ELR (cell line): ENCODE results near the gene SVIL.
"Not testable (repeated sequence)": the region's sequence is repeated elsewhere in the genome, so short reads cannot be mapped to it uniquely, and the experiment has no call there.

Experiments used
- DNase-seq: peaks from one replicate; pipeline ENCODE4 v3.0.0-alpha.2; 2015; ENCODE audit warnings: low read depth

Gene SVIL

DNA sequence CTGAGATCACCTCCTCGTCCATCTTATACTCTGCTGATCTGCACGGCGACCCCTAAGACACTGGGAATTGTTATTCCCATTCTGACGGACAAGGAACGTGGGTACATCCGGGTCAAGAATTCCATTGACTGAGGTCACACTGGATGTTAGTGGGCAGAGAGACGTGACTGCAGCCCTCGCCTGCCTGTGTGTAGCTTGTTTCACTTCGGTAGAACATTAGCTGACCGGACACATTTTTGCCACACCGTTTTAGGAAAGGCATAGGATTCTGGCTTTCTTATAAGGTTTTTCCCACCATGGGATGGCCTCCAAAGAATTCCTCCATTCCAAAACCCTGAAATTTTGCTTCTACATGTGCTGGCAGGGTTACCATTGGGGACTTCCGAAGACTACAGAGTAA lies 118.9 kb downstream of the SVIL start:
- DNase-seq: not testable (repeated sequence)

DNA sequence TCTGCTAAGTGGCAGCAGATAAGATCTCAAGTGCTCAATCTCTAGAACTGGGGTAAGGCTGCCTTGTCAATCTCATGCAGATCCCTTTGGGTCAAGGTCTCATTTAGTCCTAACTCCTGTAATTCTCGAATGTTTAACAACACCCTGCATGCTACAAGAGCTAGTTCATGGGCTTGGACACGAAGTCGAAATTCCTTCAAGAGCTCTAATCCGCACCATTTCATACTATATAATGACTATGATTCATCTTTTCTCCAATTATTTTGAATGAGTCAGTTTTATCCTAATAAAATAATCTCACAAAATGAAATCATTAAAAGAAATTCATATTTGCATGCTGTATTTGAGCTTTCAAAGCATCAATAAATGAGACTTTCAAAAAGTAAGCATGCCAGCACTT lies 119.7 kb downstream of the SVIL start:
- DNase-seq: not testable (repeated sequence)

DNA sequence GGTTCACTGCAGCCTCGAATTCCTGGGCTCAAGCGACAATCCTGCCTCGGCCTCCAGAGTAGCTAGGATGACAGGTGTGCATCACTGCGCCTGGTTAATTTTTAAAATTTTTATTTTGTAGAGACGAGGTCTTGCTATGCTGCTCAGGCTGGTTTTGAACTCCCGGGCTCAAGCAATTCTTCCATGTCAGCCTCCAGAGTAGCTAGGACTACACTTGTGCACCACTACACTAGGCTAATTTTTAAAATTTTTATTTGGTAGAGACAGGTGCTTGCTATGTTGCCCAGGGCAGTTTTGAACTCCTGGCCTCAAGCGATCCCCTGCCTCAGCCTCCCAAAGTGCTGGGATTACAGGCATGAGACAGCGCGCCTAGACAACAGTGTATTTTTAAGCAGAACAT lies 120.5 kb downstream of the SVIL start:
- no peak for DNase-seq

DNA sequence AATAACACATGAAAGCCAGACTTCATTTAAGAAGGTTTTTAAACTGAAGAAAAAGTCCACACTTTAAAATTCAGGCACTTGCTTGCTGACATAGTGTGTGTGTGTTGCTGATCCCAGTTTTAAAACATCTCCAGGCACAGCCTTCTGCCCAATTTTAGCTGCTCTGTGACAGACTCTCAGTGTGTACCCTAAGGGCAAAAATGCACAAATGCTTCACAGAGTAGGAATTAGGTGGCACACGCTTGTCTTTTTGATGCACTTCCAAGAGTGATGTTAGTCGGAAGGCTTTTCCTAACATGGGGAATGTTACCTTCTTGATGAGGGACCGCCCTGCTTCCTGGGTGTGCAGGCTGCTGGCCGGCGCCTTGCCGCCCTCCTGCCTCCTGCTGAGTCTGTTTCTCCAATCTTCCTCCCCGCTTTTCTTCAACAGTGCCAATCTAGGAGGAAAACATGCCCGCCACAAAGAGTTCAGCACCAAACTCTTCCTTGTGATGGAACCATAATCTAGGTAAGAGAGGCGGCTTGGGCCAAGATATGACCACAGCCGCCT lies 122.3 kb downstream of the SVIL start:
- DNase-seq: peak; percentile 22

DNA sequence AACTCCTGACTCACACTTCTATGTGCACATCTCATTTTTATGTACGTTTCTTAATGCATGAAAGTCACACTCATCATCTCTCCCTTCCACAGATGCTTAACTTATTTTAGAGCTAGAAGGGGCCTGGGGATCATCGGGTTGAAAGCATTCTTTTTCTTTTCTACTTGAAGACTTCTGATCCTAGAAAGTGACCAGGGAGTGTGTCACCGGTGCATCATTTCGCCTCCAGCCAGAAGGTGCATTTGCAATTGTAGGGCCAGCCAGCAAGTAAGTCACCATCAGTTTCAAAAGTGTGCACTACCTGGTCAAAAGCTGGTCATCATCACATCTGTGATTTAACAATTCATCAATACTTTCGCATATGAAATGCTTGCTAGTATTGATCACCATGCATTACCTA lies 123.0 kb downstream of the SVIL start:
- peak; percentile 57 for DNase-seq

DNA sequence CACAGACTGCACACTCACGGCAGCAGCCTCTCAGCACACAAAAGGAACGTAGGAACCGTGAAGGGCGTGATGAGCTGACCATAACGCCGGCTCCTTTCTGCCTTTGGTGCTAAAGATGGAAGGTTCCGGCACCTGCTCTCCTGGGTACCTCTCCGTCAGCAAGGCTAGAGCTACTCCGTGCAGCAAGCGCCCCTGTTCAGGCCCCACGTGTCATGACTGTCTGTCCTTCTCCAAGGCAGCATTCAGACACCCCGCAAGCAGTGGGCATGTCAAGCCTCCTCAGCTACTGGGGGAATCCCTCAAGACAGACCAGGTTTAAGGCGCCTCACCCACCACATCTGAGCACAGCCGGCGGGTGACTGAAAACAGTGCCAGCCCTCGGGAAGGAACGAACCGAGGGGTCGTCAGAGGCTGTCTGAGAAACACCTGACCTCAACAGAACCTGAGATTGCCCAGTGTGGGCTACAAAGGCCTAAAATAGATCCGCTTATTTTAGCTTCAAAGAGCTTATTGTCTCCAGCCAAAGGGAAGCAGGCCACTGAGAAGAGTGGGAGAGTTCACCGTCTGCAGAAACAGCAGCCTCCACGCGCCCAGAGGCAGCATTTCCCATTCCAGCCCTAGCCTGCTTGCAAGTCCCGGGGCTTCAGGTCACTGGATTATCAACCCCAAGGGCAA lies 124.2 kb downstream of the SVIL start:
- DNase-seq: not testable (repeated sequence)

DNA sequence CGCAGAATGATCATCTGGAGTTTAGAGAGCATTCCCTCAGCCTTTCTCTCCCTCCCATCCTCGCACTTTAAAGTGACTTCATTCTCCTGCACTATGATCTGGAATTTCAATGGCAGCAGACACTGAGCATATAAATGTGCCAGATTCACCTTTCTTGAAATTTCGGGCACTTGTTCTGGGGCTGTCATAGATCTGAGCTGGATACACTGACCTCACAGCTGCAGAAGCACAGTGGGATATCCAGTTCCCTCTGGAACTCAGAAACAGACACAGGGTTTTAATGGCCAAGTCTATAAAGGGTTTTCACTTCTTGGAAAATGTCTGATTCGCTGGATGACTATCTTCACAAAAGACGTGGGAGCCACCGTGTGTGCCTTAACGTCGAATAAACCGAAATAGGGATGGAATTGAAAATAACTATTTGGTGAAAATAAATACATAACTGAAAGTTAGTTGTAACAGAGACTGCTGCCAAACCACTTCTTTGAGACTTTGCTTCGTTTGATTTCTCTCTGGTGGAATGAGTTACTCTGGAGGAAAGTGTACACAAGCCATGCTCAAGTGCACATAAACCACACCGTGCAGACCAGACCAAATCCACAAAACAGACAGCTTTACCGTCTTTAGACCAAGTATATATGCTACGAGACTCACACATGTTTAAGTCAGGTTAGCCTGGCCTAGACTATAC lies 126.1 kb downstream of the SVIL start:
- no peak for DNase-seq

DNA sequence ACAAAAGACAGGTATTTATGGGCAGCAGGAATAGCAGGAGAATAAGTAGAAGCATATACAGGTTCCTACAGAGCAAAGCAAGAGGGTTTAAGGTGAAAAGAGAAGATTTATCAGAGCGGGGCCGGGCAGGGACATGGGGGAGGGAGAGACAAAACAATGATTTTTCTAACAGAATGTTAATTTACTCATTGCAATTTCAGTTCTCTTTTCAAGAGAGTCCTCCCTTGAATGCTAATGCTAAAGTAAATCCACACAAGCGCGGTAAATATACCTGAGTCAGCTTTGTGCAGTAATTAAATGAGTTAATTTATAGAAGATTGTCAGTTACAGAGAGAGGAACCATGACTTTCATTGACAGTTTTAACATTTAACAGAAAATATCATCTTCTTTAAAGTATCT lies 127.0 kb downstream of the SVIL start:
- not testable (repeated sequence) for DNase-seq

DNA sequence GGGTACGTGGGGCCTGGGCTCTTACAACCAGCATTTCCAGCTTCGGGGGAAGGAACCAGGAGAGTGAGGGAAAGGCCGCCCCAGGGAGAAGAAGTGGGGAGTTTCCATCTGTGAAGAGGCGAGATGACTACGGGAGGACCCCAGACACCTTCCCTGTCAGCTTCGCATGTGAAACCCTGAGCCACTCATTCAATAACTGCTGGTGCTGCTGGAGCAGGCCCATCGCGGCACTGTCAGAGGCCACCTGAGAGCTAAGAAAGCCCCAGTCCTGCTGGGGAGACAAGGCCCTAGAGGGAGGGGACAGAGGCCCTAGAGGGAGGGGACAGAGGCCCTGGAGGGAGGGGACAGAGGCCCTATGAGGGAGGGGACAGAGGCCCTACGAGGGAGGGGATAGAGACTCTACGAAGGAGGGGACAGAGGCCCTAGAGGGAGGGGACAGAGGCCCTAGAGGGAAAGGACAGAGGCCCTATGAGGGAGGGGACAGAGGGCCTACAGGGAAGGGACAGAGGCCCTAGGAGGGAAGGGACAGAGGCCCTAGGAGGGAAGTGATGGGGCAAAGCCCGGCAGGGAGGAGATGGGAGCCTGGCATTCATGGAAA lies 128.3 kb downstream of the SVIL start:
- DNase-seq: not testable (repeated sequence)

DNA sequence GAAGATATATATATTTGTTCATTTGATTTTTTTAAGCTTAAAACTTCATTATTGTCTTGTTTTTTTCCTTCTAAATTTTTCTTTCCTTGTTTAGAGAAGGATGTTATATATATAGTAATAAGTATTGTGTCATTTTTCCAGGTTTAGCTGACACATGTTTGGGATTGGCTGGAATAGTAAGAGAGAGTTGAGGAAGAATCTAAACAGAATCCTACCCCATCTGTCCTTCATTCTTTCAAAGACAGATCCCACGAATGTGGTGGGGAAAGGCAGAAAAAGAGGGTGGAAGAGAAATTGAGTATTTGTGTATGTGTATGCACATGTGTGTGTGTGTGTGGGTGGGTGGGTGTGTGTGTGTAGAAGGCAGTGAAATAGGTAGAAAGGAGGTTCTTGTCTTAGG lies 132.4 kb downstream of the SVIL start:
- DNase-seq: no peak

DNA sequence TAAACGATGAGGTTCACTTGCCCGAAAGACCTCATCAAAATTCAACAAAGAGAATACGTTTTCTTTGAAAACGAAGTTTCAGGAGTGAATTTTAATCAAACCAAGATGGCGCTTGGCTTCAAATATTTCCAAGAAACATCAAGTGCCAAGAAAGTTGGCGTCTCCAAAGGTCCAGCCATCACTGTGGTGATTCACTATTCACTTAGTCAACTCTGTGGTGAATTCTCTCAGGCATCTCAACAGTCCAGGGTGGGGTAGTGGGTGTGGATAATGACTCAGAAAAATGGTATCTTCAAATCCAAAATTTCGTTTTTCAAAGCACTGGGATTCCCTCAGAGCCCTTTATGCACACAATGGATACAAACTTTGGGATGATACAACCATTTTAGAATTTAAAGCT lies 133.1 kb downstream of the SVIL start:
- DNase-seq: peak; percentile 96

DNA sequence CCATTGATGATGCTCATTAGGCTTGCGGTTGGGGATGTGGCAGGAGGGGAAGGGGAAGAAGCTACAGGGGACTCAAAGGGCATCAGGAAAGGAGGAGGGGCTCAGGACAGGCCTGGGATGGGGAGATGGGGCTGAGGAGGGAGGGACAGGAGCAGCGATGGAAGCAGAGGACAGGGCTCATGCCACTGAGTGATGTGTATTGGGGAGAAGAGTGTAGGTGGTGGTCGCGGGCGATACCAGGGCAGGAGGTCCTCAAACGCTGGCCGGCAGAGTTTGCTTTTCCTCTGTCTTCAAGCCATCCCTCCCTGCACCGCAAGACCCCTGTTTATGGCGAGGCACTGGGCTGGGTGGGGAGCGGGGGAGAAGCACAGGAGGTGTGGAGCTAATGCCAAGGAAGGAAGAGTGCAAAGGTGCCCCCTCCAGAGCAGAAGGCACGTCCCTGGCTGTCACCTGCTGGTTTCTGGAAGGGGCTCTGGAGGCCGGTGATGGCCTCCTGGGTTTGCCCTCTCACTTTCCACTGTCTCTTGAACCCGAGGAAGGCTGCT lies 134.7 kb downstream of the SVIL start:
- no peak for DNase-seq

DNA sequence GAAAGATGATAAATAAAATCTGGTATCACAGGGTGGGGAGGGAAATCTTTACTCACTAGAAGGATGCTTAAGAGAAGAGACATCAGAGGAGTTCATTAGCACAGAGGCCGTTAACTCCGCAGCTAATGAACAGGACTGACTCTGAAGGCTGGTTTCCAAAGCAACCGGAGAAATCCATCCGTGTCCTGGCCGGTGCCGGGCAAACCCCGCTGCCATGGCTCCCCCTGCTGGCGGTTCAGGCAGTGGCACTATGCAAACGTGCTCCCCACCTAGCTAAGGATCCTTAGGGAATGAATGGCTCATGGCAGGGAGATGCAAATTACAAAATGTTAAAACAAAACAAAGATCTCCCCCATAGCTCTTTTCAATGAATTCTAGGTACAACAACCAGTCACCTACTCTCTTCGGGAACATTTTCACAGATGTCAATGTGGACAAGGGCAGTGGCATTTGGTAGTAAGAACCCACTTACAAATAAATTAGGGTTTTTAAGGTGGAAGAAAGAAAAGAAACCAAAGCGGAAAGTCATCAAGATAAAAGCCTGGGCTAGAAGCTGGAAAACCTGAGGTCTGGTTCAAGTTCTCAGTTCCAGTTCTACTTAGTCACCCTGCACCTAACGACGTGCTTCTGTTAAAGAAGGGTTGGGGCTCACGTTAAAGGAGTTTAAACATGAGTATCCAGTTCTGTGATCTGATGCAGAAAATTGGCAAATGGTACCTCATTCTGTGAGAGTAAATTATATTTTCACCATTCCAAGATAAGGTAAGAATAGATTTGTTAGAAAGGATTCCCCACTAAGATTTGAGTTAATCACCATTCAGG lies 138.2 kb downstream of the SVIL start:
- DNase-seq: peak; percentile 78

DNA sequence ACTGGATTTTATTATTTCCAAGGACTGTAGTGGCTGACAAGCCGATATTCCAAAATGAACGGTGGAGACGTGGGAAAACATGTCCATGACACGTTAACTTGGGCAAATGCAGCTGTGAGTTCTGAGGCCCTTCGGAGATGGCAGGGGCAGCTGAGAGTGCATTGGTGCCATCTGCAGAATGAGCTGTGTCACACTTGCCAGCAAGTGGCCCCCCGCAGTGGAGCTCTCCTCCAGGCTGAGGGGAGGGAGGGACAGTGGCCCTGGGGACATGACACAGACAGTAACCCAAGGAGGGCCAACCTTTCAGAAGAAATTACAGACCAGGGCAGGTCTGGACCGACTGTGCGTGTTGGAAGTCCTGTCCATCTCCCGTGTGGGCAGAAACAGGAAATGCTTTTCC lies 139.4 kb downstream of the SVIL start:
- DNase-seq: no peak

DNA sequence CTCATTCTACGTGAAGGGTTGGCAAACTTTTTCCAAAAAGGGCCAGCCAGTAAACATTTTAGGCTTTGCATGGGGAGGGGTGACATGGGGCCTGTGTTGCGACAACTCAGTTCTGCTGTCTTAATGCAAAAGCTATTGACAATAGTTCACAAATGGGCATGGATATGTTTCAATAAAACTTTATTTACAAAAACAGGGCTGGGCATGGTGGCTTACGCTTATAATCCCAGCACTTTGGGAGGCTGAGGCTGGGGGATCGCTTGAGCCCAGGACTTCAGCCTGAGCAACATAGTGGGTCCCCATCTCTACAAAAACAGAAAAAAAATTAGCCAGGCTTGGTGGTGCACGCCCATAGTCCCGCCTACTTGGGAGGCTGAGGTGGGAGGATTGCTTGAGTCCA lies 141.1 kb downstream of the SVIL start:
- no peak for DNase-seq

DNA sequence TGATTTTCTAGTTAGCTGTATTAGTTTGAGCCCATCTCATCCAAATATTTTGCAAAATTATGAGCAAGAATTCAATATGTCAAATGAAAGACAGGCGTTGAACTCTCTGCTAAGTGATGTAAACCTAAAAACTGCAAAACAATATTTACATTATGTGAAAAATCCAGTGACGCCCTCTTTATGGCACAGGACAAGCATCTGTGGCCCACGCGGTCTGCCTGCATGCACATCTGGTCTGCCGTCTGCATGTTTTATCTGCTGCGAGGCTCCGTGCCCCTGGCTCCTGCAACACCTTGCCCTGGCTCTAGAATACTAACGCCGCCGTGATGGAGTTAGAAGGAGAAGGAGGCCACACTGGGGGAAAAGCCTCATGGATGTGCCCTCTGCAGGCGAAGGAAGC lies 142.0 kb downstream of the SVIL start:
- no peak for DNase-seq

DNA sequence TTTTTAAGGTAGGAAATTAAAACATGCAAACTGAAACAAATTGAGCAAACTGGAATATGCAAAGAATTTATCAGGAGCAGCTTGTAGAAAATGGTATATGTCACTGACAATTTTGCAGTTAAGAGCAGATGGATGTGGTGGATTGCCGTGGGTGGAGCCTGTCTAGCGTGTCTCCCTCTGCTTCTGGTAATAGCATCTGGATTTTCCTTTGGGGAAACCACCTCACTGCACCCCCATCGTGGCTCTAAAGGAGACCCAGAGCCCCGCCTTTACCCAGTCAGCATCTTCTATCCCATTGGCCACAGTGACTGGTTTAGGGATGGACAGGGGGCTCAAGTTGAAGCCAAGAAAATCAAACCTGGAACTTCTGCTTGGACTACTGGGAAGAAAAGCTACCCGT lies 142.9 kb downstream of the SVIL start:
- DNase-seq: no peak

DNA sequence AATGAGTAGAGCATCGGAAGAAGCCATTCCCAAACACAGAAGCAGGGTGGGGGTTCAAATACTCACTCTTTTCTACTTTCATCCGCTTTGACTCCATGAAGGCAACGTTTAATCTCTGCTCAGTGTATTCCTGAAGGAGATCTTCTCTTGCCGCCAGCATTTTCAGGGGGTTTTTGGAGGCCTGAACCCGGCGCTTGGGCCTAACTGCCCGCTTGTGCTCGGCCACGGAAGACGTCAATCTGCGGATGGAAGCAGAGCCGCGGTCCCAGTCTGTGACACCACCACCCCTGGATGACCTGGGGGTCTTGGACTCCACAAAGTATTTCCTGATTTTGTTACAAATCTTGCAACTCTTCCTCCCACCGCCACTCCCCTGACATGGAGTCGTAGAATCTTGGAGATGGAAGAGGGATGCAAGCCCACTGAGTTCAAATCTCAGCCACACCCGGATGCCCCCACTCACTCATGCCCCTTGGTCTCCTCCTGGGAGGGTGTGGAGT lies 143.9 kb downstream of the SVIL start:
- not testable (repeated sequence) for DNase-seq

DNA sequence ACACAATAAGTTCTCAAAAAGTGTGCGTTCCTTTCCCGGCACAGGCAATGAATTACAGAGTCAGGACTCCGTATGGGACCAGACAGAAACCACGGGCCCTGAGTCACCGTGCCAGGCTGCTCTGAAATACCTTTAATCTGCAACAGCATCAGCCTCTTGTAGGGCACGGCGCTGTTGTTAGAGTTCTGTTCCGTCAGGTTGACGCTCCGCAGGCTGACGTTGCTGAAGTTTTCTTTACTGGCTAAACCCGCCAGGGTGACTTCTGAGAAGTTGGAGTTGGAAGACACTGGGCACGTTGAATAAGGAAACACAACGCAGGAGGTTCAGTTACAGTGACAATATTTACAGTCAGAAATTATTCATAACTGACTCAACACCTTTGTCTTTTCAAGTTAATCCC lies 146.3 kb downstream of the SVIL start:
- peak; percentile 45 for DNase-seq

DNA sequence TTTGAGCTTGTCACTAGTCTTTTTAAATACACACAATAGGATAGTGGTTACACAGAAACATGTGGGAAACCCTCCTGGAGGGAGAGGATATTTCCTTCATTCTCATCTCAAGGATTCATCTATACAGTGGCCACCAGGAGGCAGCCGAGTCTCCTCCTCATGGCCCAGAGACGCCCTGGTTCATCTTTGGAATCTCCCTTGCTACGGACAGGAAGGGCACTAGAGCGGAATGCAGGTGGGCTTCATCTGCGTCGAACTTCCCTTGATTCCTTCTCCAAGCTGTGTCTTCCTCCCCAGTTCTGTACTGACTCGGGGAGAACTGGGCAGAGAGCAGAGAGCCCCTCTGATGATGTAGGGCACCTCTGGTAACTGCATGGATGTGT lies 146.9 kb downstream of the SVIL start:
- DNase-seq: not testable (repeated sequence)

DNA sequence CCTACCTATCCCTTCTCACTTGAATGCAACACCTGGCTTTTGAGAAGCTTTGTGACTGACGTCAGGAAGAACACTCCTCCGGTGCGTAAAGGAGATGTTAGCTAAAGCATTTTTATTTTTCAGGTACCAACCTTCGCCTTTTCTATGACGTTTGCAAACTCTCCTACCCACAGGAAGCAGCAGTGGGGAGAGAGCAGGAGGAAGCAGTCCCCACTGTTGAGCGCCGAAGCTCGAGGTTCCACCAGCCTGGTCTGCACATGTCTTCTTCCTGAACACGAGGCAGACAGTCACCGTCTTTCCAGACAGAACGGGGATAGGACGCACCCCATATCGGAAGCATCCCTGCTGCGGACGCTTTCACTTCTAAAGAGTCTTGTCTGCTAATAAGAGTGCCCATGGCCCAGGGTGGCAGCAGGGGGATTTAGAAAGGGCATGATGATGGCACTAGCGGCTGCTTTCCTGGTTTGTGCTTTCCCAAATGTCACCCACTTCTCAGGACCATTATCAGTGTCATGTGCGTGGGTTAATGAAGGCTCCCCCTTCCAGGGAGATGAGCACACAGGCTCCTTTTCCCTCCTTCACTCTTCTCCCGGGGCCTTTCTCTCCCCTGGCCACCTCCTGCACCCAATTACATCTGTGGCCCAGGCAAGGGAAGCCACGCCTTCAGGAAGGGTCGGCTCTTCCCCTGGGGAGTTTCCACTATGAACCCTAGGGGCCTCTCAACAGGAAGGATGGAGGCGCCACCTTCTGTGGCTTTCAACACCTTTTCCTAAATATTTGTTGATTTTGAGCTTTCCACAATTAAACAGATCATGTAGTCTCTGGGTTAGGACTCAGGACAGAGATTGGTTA lies 147.5 kb downstream of the SVIL start:
- not testable (repeated sequence) for DNase-seq
